ENCODE data around the gene CCDC27. TPM values are rescaled to one million over a fixed set of nuclear protein-coding genes. Genes with fewer than 3 reads are reported as not detected.

The CCDC27 gene
- polyA plus RNA-seq, 3 donors, result not detected

- no peak overlapping the region for H3K9ac ChIP-seq (ENCODE audit: insufficient read depth, low read length, poor library complexity, severe bottlenecking)
- no peak overlapping the region for H2AFZ ChIP-seq (ENCODE audit: insufficient read depth, low read depth, low read length, poor library complexity, severe bottlenecking)
- Mint-ChIP-seq H3K9me3 (no peaks in the 10 kb centered on the region), H3K4me3 (no peak overlapping the region), H3K4me1 (peaks cover 4% of the 10 kb centered on the region), H3K36me3 (no peaks in the 10 kb centered on the region), H3K27ac (no peak overlapping the region), H3K27me3 (ENCODE audit: low read depth in 3 of 3) (peaks cover 18 to 45% (median 21%) of the 10 kb centered on the region in 3 donors)
- WGBS (ENCODE audit: insufficient coverage), result 28% methylated on average over 19 of the region's 19 CpGs
- peaks cover 0 to 18% of the 10 kb centered on the region in 2 donors for H3K27me3 ChIP-seq (ENCODE audit: control insufficient read depth in 2 of 2, insufficient read depth in 2 of 2, low read length in 2 of 2)
- H3K36me3 ChIP-seq (replicated peaks in 1 of 2; ENCODE audit: control insufficient read depth in 1 of 2, insufficient read depth in 2 of 2, low read length in 2 of 2), result no peaks in the 10 kb centered on the region
- no peak for TF ChIP-seq CTCF (IDR thresholded peaks at IDR 0.05)
- H3K9me3 ChIP-seq (replicated peaks in 1 of 2; ENCODE audit: control insufficient read depth in 1 of 2, insufficient read depth in 1 of 2, low read length in 2 of 2), result no peaks in the 10 kb centered on the region
- no peaks in the 10 kb centered on the region for H3K4me1 ChIP-seq (ENCODE audit: control insufficient read depth in 1 of 2, insufficient read depth in 2 of 2, low read length in 2 of 2)
- intact Hi-C loops (cut with micrococcal nuclease), result no loop called here
- no peaks in the 10 kb centered on the region for H4K20me1 ChIP-seq (ENCODE audit: insufficient read depth, low read length)
- no peak overlapping the region for H3K4me3 ChIP-seq (replicated peaks in 1 of 3; ENCODE audit: low read depth in 2 of 3, low read length in 3 of 3)
- no peak overlapping the region for H3K27ac ChIP-seq (ENCODE audit: low read depth in 1 of 2, low read length in 2 of 2)
- no peaks in the 10 kb centered on the region for H3K79me2 ChIP-seq (ENCODE audit: insufficient read depth, low read length)
- no peak overlapping the region for H3K4me2 ChIP-seq (replicated peaks; ENCODE audit: extremely low read depth, low read length, poor library complexity, severe bottlenecking)
- no peak for DNase-seq
These were observed 43.5 kb upstream of the CCDC27 start for GRCh38 chr1:3708791-3709190.

GRCh38 chr1:3710251-3710650 lies 42.0 kb upstream of the CCDC27 start:
- H3K27ac Mint-ChIP-seq, result no peak overlapping the region
- Histone ChIP-seq H3K79me2 (ENCODE audit: insufficient read depth, low read length) (no peaks in the 10 kb centered on the region), H3K9ac (ENCODE audit: insufficient read depth, low read length, poor library complexity, severe bottlenecking) (no peak overlapping the region), H4K20me1 (ENCODE audit: insufficient read depth, low read length) (no peaks in the 10 kb centered on the region), H3K4me1 (ENCODE audit: control insufficient read depth in 1 of 2, insufficient read depth in 2 of 2, low read length in 2 of 2) (no peaks in the 10 kb centered on the region), H3K9me3 (replicated peaks in 1 of 2; ENCODE audit: control insufficient read depth in 1 of 2, insufficient read depth in 1 of 2, low read length in 2 of 2) (no peaks in the 10 kb centered on the region), H3K4me3 (replicated peaks in 1 of 3; ENCODE audit: low read depth in 2 of 3, low read length in 3 of 3) (no peak overlapping the region), H3K27ac (ENCODE audit: low read depth in 1 of 2, low read length in 2 of 2) (no peak overlapping the region), H3K36me3 (replicated peaks in 1 of 2; ENCODE audit: control insufficient read depth in 1 of 2, insufficient read depth in 2 of 2, low read length in 2 of 2) (no peaks in the 10 kb centered on the region), H2AFZ (ENCODE audit: insufficient read depth, low read depth, low read length, poor library complexity, severe bottlenecking) (no peak overlapping the region), H3K27me3 (ENCODE audit: control insufficient read depth in 2 of 2, insufficient read depth in 2 of 2, low read length in 2 of 2) (peaks cover 0 to 18% of the 10 kb centered on the region in 2 donors), H3K4me2 (replicated peaks; ENCODE audit: extremely low read depth, low read length, poor library complexity, severe bottlenecking) (no peak overlapping the region)
- 97% methylated on average over 13 of the region's 15 CpGs for WGBS (ENCODE audit: insufficient coverage)
- no peaks in the 10 kb centered on the region for H3K9me3 Mint-ChIP-seq
- H3K4me3 Mint-ChIP-seq, result no peak overlapping the region
- TF ChIP-seq CTCF (IDR thresholded peaks at IDR 0.05), result no peak
- peaks cover 13 to 38% (median 13%) of the 10 kb centered on the region in 3 donors for H3K27me3 Mint-ChIP-seq (ENCODE audit: low read depth in 3 of 3)
- no peak for DNase-seq
- H3K36me3 Mint-ChIP-seq, result no peaks in the 10 kb centered on the region
- H3K4me1 Mint-ChIP-seq, result no peaks in the 10 kb centered on the region
- intact Hi-C loops (cut with micrococcal nuclease), result no loop called here
